Tibial nerve (tissue), 4 donors: ENCODE results near the gene SHFL.

Source experiments
- EP300 ChIP-seq, 2 donors: sonication (generic); formaldehyde crosslinking; IDR thresholded peaks; one replicate each; pipeline ENCODE4 v1.6.1; 2017; ENCODE audit warnings: antibody characterized with exemption in 2 of 2, mild to moderate bottlenecking in 1 of 2
- POLR2A ChIP-seq, 2 donors: fragments of 450-650 bp; IDR thresholded peaks; one replicate each; pipeline ENCODE4 v1.6.1; 2017; ENCODE audit warnings: antibody characterized with exemption in 2 of 2, mild to moderate bottlenecking in 2 of 2, moderate library complexity in 2 of 2
- TF ChIP-seq, protein P1 (sequence below), 5 experiments: fragments of 200-600 bp in 3 of 5; fragments of 450-650 bp in 2 of 5; sonication (generic) in 3 of 5; IDR thresholded peaks; one replicate each; pipeline ENCODE4 v1.5.1; 2016 to 2019; ENCODE audit warnings: antibody characterized with exemption in 5 of 5, mild to moderate bottlenecking in 3 of 5, moderate library complexity in 2 of 5

DNA sequence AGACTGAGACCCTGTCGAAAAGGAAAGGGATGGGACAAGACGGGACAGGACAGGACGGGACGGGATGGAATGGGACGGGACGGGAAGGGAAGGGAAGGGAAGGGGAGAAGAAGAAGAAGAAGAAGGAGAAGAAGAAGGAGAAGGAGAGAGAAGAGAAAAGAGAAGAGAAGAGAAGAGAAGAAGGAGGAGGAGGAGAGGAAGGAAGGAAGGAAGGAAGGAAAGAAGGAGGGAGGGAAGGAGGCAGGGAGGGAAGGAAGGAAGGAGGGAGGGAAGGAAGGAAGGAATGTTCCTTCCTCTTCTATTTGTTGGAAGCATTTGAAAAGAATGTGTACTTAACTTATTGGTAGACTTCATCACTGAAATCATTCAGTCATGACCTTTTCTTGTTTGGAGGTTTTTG, 9.6 kb upstream of the SHFL start:
- TF ChIP-seq, protein P1, sequence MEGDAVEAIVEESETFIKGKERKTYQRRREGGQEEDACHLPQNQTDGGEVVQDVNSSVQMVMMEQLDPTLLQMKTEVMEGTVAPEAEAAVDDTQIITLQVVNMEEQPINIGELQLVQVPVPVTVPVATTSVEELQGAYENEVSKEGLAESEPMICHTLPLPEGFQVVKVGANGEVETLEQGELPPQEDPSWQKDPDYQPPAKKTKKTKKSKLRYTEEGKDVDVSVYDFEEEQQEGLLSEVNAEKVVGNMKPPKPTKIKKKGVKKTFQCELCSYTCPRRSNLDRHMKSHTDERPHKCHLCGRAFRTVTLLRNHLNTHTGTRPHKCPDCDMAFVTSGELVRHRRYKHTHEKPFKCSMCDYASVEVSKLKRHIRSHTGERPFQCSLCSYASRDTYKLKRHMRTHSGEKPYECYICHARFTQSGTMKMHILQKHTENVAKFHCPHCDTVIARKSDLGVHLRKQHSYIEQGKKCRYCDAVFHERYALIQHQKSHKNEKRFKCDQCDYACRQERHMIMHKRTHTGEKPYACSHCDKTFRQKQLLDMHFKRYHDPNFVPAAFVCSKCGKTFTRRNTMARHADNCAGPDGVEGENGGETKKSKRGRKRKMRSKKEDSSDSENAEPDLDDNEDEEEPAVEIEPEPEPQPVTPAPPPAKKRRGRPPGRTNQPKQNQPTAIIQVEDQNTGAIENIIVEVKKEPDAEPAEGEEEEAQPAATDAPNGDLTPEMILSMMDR (IDR thresholded peaks at IDR 0.05) = no peak
- TF ChIP-seq POLR2A (IDR thresholded peaks at IDR 0.05) (no peak), EP300 (IDR thresholded peaks at IDR 0.05) (no peak)
